Glutamatergic neuron (in vitro differentiated cells): ENCODE measurements around the gene AHDC1. TPM values are rescaled to one million over a fixed set of nuclear protein-coding genes. Genes with fewer than 3 reads are reported as not detected.
A peak's percentile ranks its signal among the peaks of the same experiment; 100 is the strongest.

ENCODE experiments used
- DNase-seq: peaks from one replicate; pipeline ENCODE4 v3.0.0; 2022
- H3K27ac Mint-ChIP-seq: one replicate; pipeline ENCODE4 v1.8.0; 2020; ENCODE audit warnings: mild to moderate bottlenecking, mixed read lengths, inconsistent platforms; ENCODE audit not compliant: unreplicated experiment
- H3K27me3 Mint-ChIP-seq: one replicate; pipeline ENCODE4 v1.8.0; 2020; ENCODE audit warnings: mild to moderate bottlenecking, moderate library complexity, mixed read lengths, inconsistent platforms; ENCODE audit not compliant: unreplicated experiment
- H3K36me3 Mint-ChIP-seq: one replicate; pipeline ENCODE4 v1.8.0; 2020; ENCODE audit warnings: mild to moderate bottlenecking, mixed read lengths, inconsistent platforms; ENCODE audit not compliant: unreplicated experiment
- H3K4me1 Mint-ChIP-seq: one replicate; pipeline ENCODE4 v1.8.0; 2020; ENCODE audit warnings: mild to moderate bottlenecking, low read depth, mixed read lengths, inconsistent platforms; ENCODE audit not compliant: unreplicated experiment
- H3K4me3 Mint-ChIP-seq: one replicate; pipeline ENCODE4 v1.8.0; 2020; ENCODE audit warnings: mild to moderate bottlenecking, mixed read lengths, inconsistent platforms; ENCODE audit not compliant: unreplicated experiment
- H3K9me3 Mint-ChIP-seq: one replicate; pipeline ENCODE4 v1.8.0; 2020; ENCODE audit warnings: mild to moderate bottlenecking, moderate library complexity, mixed read lengths, inconsistent platforms; ENCODE audit not compliant: unreplicated experiment
- total RNA-seq: library from RNA; stranded (reverse); fragmentation: NEBNext Ultra II Directional; extraction: Animal tissue kit (Norgen Biotek cat#: 25700); gene quantifications from one replicate; pipeline ENCODE4 v1.2.1, GENCODE V29; 2021; ENCODE audit not compliant: unreplicated experiment
- TF ChIP-seq, protein P1 (sequence below): fragments of 200-600 bp; sonication (generic); IDR thresholded peaks from one replicate; pipeline ENCODE4 v1.5.0; 2021; ENCODE audit not compliant: partially characterized antibody, unreplicated experiment

Gene AHDC1
- total RNA-seq, 1 donor from 2014 or later, result 131 TPM

DNA sequence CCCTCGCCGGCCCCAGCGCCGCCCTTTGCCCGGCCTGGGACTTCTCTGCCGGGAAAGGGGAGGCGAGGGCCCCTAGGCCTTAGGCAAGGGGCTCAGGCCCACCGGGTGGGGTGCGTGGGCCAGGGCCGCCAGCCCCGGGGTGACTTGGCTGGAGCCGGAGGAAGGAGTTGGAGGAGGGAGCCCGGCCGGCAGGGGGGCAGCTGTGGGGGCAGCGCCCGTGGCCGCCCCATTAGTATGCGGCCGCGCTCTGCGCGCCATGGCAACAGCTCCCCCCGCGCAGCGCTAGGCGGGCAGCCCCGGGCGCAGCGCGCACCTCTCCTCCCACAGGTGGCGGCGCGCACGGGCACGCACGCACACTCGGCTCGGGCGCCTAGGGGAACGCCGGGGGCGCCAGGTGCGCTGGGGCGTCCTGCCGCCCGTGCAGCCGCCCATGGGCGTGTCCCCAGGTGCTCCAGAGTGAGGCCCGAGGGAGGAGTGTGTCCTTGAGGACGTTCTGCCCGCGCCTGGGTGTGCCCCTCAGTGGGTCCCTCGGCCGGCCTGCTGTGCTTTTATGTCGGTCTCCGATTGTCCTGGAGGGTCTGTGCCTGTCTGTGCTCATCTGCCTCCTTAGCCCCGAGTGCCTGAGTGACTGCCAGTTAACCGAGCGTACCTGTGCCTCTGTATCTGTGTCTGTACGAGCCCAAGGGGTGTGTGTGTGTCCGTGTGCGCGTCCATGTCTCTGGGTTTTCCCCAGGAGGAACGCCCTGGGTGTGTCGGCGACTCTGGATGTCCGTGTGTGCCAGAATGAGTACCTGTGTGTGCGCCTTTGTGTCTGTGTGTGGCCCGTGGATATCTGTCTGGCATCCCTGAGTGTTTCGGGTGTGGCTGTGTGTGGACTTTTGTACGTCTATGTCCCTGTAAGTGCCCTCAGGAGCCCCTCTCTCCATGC, 75.8 kb downstream of the AHDC1 start:
- peaks cover 43% of the 10 kb centered on the region for H3K9me3 Mint-ChIP-seq
- H3K27me3 Mint-ChIP-seq, result peaks cover 36% of the 10 kb centered on the region
- peaks cover 49% of the 10 kb centered on the region for H3K4me1 Mint-ChIP-seq
- H3K4me3 Mint-ChIP-seq, result peak overlapping the region; percentile 92
- H3K36me3 Mint-ChIP-seq, result no peaks in the 10 kb centered on the region
- peak; percentile 50 for DNase-seq
- peak overlapping the region; percentile 77 for H3K27ac Mint-ChIP-seq
- TF ChIP-seq, protein P1, sequence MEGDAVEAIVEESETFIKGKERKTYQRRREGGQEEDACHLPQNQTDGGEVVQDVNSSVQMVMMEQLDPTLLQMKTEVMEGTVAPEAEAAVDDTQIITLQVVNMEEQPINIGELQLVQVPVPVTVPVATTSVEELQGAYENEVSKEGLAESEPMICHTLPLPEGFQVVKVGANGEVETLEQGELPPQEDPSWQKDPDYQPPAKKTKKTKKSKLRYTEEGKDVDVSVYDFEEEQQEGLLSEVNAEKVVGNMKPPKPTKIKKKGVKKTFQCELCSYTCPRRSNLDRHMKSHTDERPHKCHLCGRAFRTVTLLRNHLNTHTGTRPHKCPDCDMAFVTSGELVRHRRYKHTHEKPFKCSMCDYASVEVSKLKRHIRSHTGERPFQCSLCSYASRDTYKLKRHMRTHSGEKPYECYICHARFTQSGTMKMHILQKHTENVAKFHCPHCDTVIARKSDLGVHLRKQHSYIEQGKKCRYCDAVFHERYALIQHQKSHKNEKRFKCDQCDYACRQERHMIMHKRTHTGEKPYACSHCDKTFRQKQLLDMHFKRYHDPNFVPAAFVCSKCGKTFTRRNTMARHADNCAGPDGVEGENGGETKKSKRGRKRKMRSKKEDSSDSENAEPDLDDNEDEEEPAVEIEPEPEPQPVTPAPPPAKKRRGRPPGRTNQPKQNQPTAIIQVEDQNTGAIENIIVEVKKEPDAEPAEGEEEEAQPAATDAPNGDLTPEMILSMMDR, result no peak

DNA sequence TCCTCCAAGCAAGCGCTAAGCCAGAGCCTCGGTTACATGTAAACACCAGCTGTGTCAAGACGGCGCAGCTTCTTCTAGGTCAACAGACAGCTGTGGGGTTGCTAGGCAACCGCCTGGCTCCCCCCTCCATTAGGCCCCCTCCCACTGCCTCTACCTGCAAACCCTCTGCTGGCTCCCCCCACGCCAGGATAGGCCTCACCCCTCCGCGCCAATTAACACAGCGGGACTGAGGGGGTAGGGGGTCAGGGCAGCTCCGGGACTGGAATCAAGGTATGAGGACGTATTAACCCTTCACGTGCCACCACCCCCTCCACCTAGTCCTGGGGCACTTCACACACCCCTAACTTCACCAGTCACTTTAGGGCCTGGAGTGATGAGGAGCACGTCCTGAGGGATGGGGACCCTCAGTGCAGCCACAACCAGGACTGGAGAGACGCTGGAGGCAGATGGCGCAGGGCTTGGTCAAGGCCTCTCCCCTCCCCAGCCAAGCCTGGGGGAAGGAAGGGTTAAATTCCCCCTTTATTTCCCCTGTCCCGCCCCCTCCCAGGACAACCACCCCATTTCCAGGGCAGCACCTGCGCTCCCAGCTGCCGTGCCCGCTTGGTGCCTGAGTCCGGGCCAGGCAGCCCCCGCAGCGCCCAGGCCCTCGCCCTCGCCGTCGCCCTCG, 76.6 kb downstream of the AHDC1 start:
- TF ChIP-seq, protein P1, result no peak
- Mint-ChIP-seq H3K4me3 (peak overlapping the region; percentile 92), H3K27me3 (peaks cover 34% of the 10 kb centered on the region), H3K36me3 (no peaks in the 10 kb centered on the region), H3K4me1 (peaks cover 52% of the 10 kb centered on the region), H3K27ac (peak overlapping the region; percentile 98), H3K9me3 (peaks cover 45% of the 10 kb centered on the region)
- DNase-seq, result peak; percentile 65

DNA sequence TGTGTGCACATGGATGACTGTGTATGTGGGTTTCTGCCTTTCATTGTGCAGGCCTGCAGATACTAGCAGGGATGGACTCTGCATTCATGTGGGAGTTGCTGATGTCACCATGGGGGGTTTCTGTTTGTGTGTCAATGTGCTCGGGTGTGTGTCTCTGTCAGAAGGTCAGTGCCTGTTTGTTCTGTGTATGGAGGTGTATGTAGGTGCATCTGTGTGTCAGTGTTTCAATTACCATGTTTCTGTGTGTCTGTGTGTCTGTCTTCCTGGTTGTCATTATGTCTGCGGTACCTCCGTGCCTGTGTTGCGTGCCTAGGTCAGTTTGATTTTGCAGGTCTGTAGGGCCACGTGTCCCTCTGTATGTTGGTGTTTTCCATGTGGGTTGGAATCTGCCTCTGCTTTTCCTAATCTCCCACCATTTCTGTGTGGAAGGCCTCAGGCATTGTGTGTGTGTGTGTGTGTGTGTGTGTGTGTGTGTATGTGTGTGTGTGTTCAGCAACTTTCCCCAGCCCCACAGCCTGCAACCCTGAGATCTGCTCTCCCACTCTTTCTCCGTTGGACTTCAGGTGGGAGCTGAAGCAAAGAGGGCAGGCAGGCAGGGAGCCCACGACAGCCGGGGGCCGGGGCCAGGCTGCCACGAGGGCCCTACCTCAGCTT, 77.2 kb downstream of the AHDC1 start:
- Mint-ChIP-seq H3K4me1 (peaks cover 59% of the 10 kb centered on the region), H3K27me3 (peaks cover 33% of the 10 kb centered on the region), H3K27ac (peak overlapping the region; percentile 98), H3K4me3 (peak overlapping the region; percentile 92), H3K36me3 (no peaks in the 10 kb centered on the region), H3K9me3 (peaks cover 46% of the 10 kb centered on the region)
- TF ChIP-seq, protein P1, result no peak
- no peak for DNase-seq

DNA sequence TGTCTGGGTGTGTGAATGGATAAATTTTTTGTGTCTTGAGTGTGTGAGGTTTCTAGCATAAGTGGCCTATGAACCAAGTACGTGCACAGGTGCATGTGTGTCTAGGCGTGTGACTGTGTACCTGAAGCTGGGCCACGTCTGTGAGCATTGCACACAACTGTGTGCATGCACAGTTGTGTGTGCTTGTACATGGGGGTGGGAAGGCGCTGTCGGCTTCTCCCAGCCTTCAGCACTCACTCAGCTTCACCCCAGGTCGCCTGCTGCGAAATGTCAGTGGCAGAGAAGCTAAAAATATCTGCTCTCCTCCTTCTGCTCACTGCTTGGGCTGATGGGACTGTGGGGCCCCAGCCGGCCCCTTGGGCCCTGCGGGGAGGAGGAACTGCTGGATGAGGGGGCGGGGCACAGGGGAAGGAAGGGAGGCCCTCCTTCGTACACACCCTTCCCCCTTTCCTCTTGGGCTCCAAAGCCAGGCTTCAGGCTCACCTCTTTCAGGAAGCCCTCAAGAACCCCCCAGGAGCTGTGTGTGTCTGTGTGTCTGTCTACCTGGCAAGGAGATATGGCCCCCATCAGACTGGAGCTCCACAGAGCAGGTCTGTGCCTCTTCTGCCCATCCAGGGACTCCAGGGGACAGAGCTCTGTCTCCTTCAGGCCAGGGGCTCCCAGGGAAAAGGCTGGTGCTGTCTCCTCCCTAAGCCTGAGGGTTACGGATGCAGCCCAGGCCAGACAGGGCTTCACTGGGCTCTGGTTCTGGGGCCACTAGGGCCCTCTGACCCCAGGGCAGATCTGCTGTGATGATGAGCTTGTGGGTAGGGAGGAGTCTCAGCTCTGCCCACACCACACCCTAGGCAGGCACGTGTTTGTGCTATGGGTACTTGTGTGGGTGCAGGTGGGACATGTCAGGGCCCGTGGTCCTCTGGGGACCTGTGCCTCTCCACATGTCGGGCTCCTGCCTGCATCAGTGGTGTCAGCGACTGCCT, 78.4 kb downstream of the AHDC1 start:
- peak overlapping the region; percentile 98 for H3K27ac Mint-ChIP-seq
- peaks cover 65% of the 10 kb centered on the region for H3K4me1 Mint-ChIP-seq
- peak overlapping the region; percentile 92 for H3K4me3 Mint-ChIP-seq
- peaks cover 34% of the 10 kb centered on the region for H3K27me3 Mint-ChIP-seq
- no peaks in the 10 kb centered on the region for H3K36me3 Mint-ChIP-seq
- TF ChIP-seq, protein P1, result no peak
- DNase-seq, result peak; percentile 83
- peaks cover 49% of the 10 kb centered on the region for H3K9me3 Mint-ChIP-seq
